Mucosa of stomach (tissue), 1 donor: ENCODE measurements around the gene FHAD1.

Experiments
- H3K27me3 ChIP-seq: one replicate; pipeline ENCODE4 v1.7.0; 2013; ENCODE audit warnings: mild to moderate bottlenecking, low read length; ENCODE audit not compliant: control insufficient read depth, insufficient read depth
- H3K36me3 ChIP-seq: one replicate; pipeline ENCODE4 v1.7.0; 2013; ENCODE audit warnings: low read length; ENCODE audit not compliant: control insufficient read depth, insufficient read depth
- H3K4me1 ChIP-seq: one replicate; pipeline ENCODE4 v1.7.0; 2013; ENCODE audit warnings: mild to moderate bottlenecking, low read length; ENCODE audit not compliant: control insufficient read depth, insufficient read depth
- H3K4me3 ChIP-seq: one replicate; pipeline ENCODE4 v1.7.0; 2013; ENCODE audit warnings: low read length
- H3K9ac ChIP-seq: one replicate; pipeline ENCODE4 v1.7.0; 2013; ENCODE audit warnings: mild to moderate bottlenecking, low read length, moderate library complexity
- H3K9me3 ChIP-seq: one replicate; pipeline ENCODE4 v1.7.0; 2013; ENCODE audit warnings: mild to moderate bottlenecking, low read length, moderate library complexity; ENCODE audit not compliant: control insufficient read depth
- donor health status: Pancreatic carcinoma.

The FHAD1 gene

GRCh38 chr1:15242766-15243165 is 4.3 kb upstream of the FHAD1 start:
- Histone ChIP-seq H3K9ac (no peak overlapping the region), H3K4me1 (peaks cover 10% of the 10 kb centered on the region), H3K4me3 (no peak overlapping the region), H3K36me3 (no peaks in the 10 kb centered on the region), H3K27me3 (no peaks in the 10 kb centered on the region), H3K9me3 (no peaks in the 10 kb centered on the region)

GRCh38 chr1:15243275-15244043 is 3.6 kb upstream of the FHAD1 start:
- no peaks in the 10 kb centered on the region for H3K9me3 ChIP-seq
- H3K36me3 ChIP-seq = no peaks in the 10 kb centered on the region
- no peak overlapping the region for H3K4me3 ChIP-seq
- peaks cover 12% of the 10 kb centered on the region for H3K4me1 ChIP-seq
- no peak overlapping the region for H3K9ac ChIP-seq
- no peaks in the 10 kb centered on the region for H3K27me3 ChIP-seq

DNA sequence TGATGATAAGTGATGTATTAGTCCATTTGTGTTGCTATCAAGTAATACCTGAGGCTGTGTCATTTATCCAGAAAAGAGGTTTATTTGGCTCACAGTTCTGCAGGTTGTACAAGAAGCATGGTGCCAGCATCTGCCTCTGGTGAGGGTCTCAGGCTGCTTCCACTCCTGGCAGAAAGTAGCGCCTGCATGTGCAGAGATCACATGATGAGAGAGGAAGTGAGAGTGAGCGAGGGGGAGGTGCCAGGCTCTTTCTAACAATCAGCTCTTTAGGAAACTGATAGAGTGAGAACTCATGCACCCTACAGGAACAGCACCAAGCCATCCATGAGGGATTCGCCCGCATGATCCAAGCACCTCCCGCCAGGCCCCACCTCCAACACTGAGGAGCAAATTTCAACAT is 2.2 kb upstream of the FHAD1 start:
- no peak overlapping the region for H3K4me3 ChIP-seq
- H3K9me3 ChIP-seq = no peaks in the 10 kb centered on the region
- H3K4me1 ChIP-seq = peaks cover 20% of the 10 kb centered on the region
- no peak overlapping the region for H3K9ac ChIP-seq
- H3K27me3 ChIP-seq = no peaks in the 10 kb centered on the region
- no peaks in the 10 kb centered on the region for H3K36me3 ChIP-seq

DNA sequence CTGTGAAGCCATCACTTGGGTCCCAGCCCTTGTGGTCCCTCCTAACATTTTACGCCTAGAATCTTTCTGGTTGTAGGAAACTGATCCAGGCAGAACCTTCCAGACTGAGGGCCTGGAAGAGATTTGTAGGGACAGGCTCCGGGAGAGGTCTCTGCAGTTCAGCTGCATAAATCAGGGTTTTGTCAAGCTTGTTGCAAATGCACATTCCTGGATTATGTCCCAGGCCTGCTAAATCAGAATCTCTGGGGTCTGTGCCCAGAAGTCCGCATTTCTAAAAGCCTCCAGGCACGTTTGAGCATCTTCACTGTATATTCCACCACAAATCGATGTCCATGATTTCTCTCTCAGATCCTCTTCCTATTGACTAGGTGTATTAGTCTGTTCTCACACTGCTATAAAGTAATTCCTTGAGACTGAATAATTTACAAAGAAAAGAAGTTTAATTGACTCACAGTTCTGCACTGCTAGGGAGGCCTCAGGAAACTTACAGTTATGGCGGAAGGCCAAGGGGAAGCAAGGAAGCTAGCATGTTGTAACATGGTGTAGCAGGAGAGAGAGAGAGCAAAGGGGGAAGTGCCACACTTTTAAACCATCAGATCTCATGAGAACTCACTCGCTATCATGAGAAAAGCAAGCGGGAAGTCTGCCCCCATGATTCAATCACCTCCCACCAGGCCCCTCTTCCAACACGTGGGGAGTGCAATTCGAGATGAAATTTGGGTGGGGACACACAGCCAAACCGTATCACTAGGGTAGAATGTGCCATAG is 1.2 kb upstream of the FHAD1 start:
- H3K4me1 ChIP-seq = peaks cover 20% of the 10 kb centered on the region
- no peaks in the 10 kb centered on the region for H3K9me3 ChIP-seq
- H3K27me3 ChIP-seq = no peaks in the 10 kb centered on the region
- H3K36me3 ChIP-seq = no peaks in the 10 kb centered on the region
- no peak overlapping the region for H3K4me3 ChIP-seq
- H3K9ac ChIP-seq = no peak overlapping the region

GRCh38 chr1:15248216-15248615 is 1.2 kb downstream of the FHAD1 start:
- H3K27me3 ChIP-seq = no peaks in the 10 kb centered on the region
- no peak overlapping the region for H3K9ac ChIP-seq
- no peaks in the 10 kb centered on the region for H3K9me3 ChIP-seq
- no peaks in the 10 kb centered on the region for H3K36me3 ChIP-seq
- peaks cover 27% of the 10 kb centered on the region for H3K4me1 ChIP-seq
- no peak overlapping the region for H3K4me3 ChIP-seq

DNA sequence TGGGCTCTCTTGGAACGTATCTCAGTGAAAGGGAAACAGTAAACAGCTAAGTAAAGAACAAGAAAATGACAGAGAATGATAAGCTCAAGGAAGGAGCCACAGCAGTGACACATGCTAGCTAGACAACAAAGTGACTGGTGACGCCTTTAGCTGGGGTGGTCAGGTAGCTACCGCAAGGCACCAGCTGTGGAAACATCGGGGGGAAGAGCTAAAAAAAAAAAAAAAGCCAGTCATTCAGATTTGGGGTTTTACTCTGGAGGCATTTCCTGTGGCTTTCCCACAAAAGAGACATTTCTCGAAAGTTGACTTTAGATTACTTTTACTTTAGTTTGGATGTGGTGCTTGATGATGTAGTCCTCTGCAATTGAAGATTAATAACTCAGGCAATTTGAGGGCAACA is 2.1 kb downstream of the FHAD1 start:
- no peak overlapping the region for H3K9ac ChIP-seq
- H3K9me3 ChIP-seq = no peaks in the 10 kb centered on the region
- peaks cover 27% of the 10 kb centered on the region for H3K4me1 ChIP-seq
- H3K27me3 ChIP-seq = no peaks in the 10 kb centered on the region
- no peak overlapping the region for H3K4me3 ChIP-seq
- H3K36me3 ChIP-seq = no peaks in the 10 kb centered on the region

DNA sequence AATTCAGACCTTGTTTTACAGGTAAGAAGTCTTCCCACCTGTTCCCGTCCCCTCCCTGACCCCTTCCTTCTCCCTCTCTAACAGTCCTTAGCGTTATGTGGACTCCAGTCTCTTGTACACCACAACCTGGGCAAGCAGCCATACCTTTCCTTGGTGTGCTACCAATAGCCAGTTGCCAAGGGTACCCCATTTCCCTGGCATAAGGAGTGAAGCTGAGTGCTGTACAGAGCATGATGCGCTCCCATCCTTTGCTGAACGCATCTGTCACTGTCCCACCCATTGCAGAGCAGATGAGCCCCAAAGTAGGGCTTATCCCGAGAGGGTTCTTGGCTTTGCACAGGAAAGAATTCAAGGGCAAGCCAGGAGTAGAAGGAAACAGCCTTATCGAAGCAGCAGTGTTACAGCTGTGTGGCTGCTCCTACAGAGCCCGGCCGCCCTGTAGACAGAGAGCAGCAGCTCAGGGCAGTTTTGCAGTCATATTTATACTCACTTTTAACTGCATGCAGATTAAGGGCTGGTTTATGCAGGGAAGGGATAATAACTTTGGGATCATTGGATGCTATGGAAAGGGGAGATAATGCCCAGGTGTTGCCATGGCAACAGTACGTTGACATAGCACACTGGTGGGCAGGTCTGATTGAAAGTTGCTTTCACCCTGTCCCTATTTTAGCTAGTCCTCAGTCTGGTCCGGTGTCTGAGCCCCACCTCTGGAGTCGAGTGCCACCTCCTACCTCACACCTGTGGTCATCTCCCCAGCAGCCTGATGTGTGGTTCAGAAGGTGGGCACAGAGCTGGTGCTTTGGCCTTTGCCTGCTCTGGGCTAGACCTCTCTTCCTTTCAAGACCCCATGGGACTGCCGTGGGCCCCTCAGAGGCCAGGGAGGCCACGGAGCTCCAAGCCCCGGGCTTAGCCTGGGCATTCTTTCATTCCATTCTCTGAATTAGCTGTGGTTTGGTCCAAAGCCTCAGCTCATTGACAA is 5.1 kb downstream of the FHAD1 start:
- no peaks in the 10 kb centered on the region for H3K27me3 ChIP-seq
- no peak overlapping the region for H3K4me3 ChIP-seq
- H3K9me3 ChIP-seq = no peaks in the 10 kb centered on the region
- peaks cover 27% of the 10 kb centered on the region for H3K4me1 ChIP-seq
- H3K36me3 ChIP-seq = no peaks in the 10 kb centered on the region
- no peak overlapping the region for H3K9ac ChIP-seq

GRCh38 chr1:15254559-15254958 is 7.5 kb downstream of the FHAD1 start:
- H3K9ac ChIP-seq = no peak overlapping the region
- peaks cover 13% of the 10 kb centered on the region for H3K4me1 ChIP-seq
- H3K27me3 ChIP-seq = no peaks in the 10 kb centered on the region
- H3K4me3 ChIP-seq = no peak overlapping the region
- H3K36me3 ChIP-seq = no peaks in the 10 kb centered on the region
- H3K9me3 ChIP-seq = no peaks in the 10 kb centered on the region

DNA sequence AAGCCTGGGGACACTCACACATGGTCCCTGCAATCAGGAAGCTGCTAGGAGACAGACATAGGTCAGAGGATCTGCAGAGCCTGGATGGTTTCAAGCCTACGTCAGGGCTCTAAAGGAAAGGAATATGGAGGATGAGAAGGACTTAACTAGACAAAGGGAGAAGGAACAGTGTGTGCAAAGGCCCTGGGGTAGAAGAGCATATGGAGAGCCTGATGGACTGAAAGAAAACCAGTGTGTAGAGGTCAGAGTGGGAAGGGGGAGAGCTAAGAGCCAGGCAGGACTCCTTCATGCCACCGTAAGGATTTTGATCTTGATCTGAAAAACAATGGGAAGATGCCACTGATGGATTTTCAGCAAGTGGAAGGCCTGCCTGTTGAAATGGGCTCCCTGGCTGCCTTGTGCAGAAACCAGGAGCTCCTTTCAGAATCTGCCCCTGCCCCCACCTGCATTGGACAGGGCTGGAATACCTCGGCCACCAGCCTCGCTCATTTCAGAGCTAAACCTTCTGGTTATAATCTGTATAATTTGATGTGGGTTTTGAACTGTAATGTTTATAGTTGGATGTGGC is 8.6 kb downstream of the FHAD1 start:
- Histone ChIP-seq H3K36me3 (no peaks in the 10 kb centered on the region), H3K9me3 (no peaks in the 10 kb centered on the region), H3K9ac (no peak overlapping the region), H3K4me3 (no peak overlapping the region), H3K4me1 (peaks cover 13% of the 10 kb centered on the region), H3K27me3 (no peaks in the 10 kb centered on the region)

GRCh38 chr1:15256584-15256983 is 9.6 kb downstream of the FHAD1 start:
- Histone ChIP-seq H3K4me1 (peaks cover 22% of the 10 kb centered on the region), H3K9me3 (no peaks in the 10 kb centered on the region), H3K36me3 (no peaks in the 10 kb centered on the region), H3K27me3 (no peaks in the 10 kb centered on the region), H3K4me3 (no peak overlapping the region), H3K9ac (no peak overlapping the region)

- no peaks in the 10 kb centered on the region for H3K9me3 ChIP-seq
- no peaks in the 10 kb centered on the region for H3K27me3 ChIP-seq
- no peak overlapping the region for H3K4me3 ChIP-seq
- peaks cover 23% of the 10 kb centered on the region for H3K4me1 ChIP-seq
- no peak overlapping the region for H3K9ac ChIP-seq
- no peaks in the 10 kb centered on the region for H3K36me3 ChIP-seq
These were observed 10.3 kb downstream of the FHAD1 start for GRCh38 chr1:15257309-15257708.
